Measurements from ENCODE around the gene ZNF530.

Gene ZNF530

GRCh38 chr19:57653689-57654088 lies 54.0 kb downstream of the ZNF530 start:
- Histone ChIP-seq H3K27ac (replicated peaks) (no peak overlapping the region), H3K4me3 (replicated peaks; ENCODE audit: insufficient read depth, low read length) (no peak overlapping the region), H3K27me3 (ENCODE audit: insufficient read depth, poor library complexity, severe bottlenecking) (no peaks in the 10 kb centered on the region)
- TF ChIP-seq CTCF (IDR thresholded peaks at IDR 0.05; ENCODE audit: insufficient read depth, low read length): no peak
- DNase-seq (ENCODE audit: low read depth in 1 of 2, low spot score in 1 of 2): no peak

- no peak overlapping the region for H3K27ac ChIP-seq (replicated peaks)
- TF ChIP-seq GABPA (IDR thresholded peaks at IDR 0.05; ENCODE audit: low read depth) (no peak), POLR2AphosphoS5 (IDR thresholded peaks at IDR 0.05; ENCODE audit: low read depth) (no peak), CTCF (IDR thresholded peaks at IDR 0.05; ENCODE audit: insufficient read depth, low read length) (no peak), REST (IDR thresholded peaks at IDR 0.05; ENCODE audit: insufficient replicate concordance, low read depth) (no peak), SPI1 (IDR thresholded peaks at IDR 0.05; ENCODE audit: borderline replicate concordance, low read depth) (no peak)
- no peaks in the 10 kb centered on the region for H3K27me3 ChIP-seq (ENCODE audit: insufficient read depth, poor library complexity, severe bottlenecking)
- H3K4me3 ChIP-seq (replicated peaks; ENCODE audit: insufficient read depth, low read length): no peak overlapping the region
- no peak for DNase-seq (ENCODE audit: low read depth in 1 of 2, low spot score in 1 of 2)
Measured at GRCh38 chr19:57655443-57655842, 55.8 kb downstream of the ZNF530 start.

GRCh38 chr19:57656346-57656745 lies 56.7 kb downstream of the ZNF530 start:
- no peaks in the 10 kb centered on the region for H3K27me3 ChIP-seq (ENCODE audit: insufficient read depth, poor library complexity, severe bottlenecking)

More at GRCh38 chr19:57656346-57656745, 56.7 kb downstream of the ZNF530 start:
- no peak for DNase-seq (ENCODE audit: low read depth in 1 of 2, low spot score in 1 of 2)
- Histone ChIP-seq H3K4me3 (replicated peaks; ENCODE audit: insufficient read depth, low read length) (no peak overlapping the region), H3K27ac (replicated peaks) (no peak overlapping the region)
- TF ChIP-seq POLR2AphosphoS5 (IDR thresholded peaks at IDR 0.05; ENCODE audit: low read depth): no peak
- no peak for TF ChIP-seq GABPA (IDR thresholded peaks at IDR 0.05; ENCODE audit: low read depth)
- TF ChIP-seq CTCF (IDR thresholded peaks at IDR 0.05; ENCODE audit: insufficient read depth, low read length): no peak
- TF ChIP-seq REST (IDR thresholded peaks at IDR 0.05; ENCODE audit: insufficient replicate concordance, low read depth): no peak
- TF ChIP-seq SPI1 (IDR thresholded peaks at IDR 0.05; ENCODE audit: borderline replicate concordance, low read depth): no peak

Measured in HL-60 (cell line).